Measurements from ENCODE around the gene ZFAND3. TPM values are rescaled to one million over a fixed set of nuclear protein-coding genes. Genes with fewer than 3 reads are reported as not detected.
A peak's percentile ranks its signal among the peaks of the same experiment; 100 is the strongest.

Gene ZFAND3
- total and polyA plus RNA-seq, 2 of the 4 experiments (the other 2 are of a cell fraction) = 10.9 to 26.7 TPM

- H4K5ac ChIP-seq (ENCODE audit: low read depth, low read length) = no peak overlapping the region
- H3K4me3 ChIP-seq (ENCODE audit: insufficient read depth, low read depth, low read length) = no peak overlapping the region
- H3K18ac ChIP-seq (ENCODE audit: low read depth, low read length) = no peak overlapping the region
- H3K4ac ChIP-seq (ENCODE audit: low read depth, low read length) = no peak overlapping the region
- H2BK5ac ChIP-seq (ENCODE audit: low read depth, low read length, poor library complexity, severe bottlenecking) = no peak overlapping the region
- no peak overlapping the region for H2BK120ac ChIP-seq (ENCODE audit: low read depth, low read length)
- no peaks in the 10 kb centered on the region for H3K27me3 ChIP-seq (ENCODE audit: control insufficient read depth, insufficient read depth, low read length)
- POLR2A ChIA-PET (ENCODE audit: unreplicated experiment) = no interaction called here
- TF ChIP-seq FOS (IDR thresholded peaks at IDR 0.05; ENCODE audit: low read depth, low read length) (no peak), ELK1 (IDR thresholded peaks at IDR 0.05; ENCODE audit: borderline replicate concordance, low read depth, low read length) (no peak), RFX5 (IDR thresholded peaks at IDR 0.05; ENCODE audit: low read depth, low read length) (no peak), RCOR1 (IDR thresholded peaks at IDR 0.05; ENCODE audit: insufficient replicate concordance, low read length) (no peak), NFE2L2 (IDR thresholded peaks at IDR 0.05; ENCODE audit: low read depth, low read length) (no peak), SMC3 (IDR thresholded peaks at IDR 0.05; ENCODE audit: low read depth, low read length) (no peak), USF2 (IDR thresholded peaks at IDR 0.05; ENCODE audit: low read depth, low read length) (no peak), POLR2A (IDR thresholded peaks at IDR 0.05; ENCODE audit: low read depth, low read length) (no peak), CEBPB (IDR thresholded peaks at IDR 0.05; ENCODE audit: low read depth, low read length) (no peak), CTCF (conservative IDR thresholded peaks at IDR 0.05; ENCODE audit: low read depth, low read length) (no peak), BHLHE40 (IDR thresholded peaks at IDR 0.05; ENCODE audit: low read depth, low read length) (no peak), MAZ (IDR thresholded peaks at IDR 0.05; ENCODE audit: borderline replicate concordance, low read depth, low read length) (no peak), MXI1 (IDR thresholded peaks at IDR 0.05; ENCODE audit: borderline replicate concordance, low read depth, low read length) (no peak), MAFK (IDR thresholded peaks at IDR 0.05; ENCODE audit: low read depth, low read length) (no peak), CHD1 (IDR thresholded peaks at IDR 0.05; ENCODE audit: low read depth, low read length) (no peak)
- no peak overlapping the region for H2AFZ ChIP-seq (replicated peaks; ENCODE audit: low read length, poor library complexity)
- CTCF ChIA-PET = interaction anchor here (0.9 kb wide), 1 partner anchor 72 kb away, joined by 4 read pairs; no protein-coding TSS in a partner anchor
- H3K79me1 ChIP-seq (ENCODE audit: low read depth in 1 of 2, low read length in 2 of 2) = peaks cover 38 to 76% of the 10 kb centered on the region in 2 experiments
- in situ Hi-C loops (cut with MboI; ENCODE audit: low sequenced_read_pairs) = no loop called here
- no peak overlapping the region for H4K8ac ChIP-seq (ENCODE audit: low read depth in 2 of 2, low read length in 2 of 2)
- DNase-seq (no peak), ATAC-seq (ENCODE audit: low read depth) (peak; percentile 42; the same call in 1 of the 2 replicates)
- H3K4me2 ChIP-seq (ENCODE audit: low read depth, low read length) = no peak overlapping the region
- no peaks in the 10 kb centered on the region for H3K9me3 ChIP-seq (ENCODE audit: control insufficient read depth, insufficient read depth, low read length)
- no TSS peak for BruUV-seq (replicated peaks)
- H3K9me1 ChIP-seq (ENCODE audit: insufficient read depth, low read length) = peaks cover 12% of the 10 kb centered on the region
- peaks cover 74% of the 10 kb centered on the region for H4K20me1 ChIP-seq (ENCODE audit: insufficient read depth, low read length)
- no peak overlapping the region for H3K56ac ChIP-seq (ENCODE audit: extremely low read depth, insufficient read depth, low read length)
- no peak overlapping the region for H3K23ac ChIP-seq (ENCODE audit: low read depth, low read length)
- H2BK15ac ChIP-seq (ENCODE audit: low read depth, low read length) = no peak overlapping the region
- dilution Hi-C loops (cut with HindIII; ENCODE audit: low sequenced_read_pairs, unreplicated experiment) = no loop called here
- H2AK9ac ChIP-seq (replicated peaks; ENCODE audit: low read depth, low read length, poor library complexity) = no peak overlapping the region
- 0 out of 2 replicates have a peak, but pooled peaks cover 2% of the 10 kb centered on the region for H3K4me1 ChIP-seq (ENCODE audit: control insufficient read depth, insufficient read depth, low read length)
- H3K27ac ChIP-seq (ENCODE audit: insufficient read depth, low read length) = no peak overlapping the region
- H3K36me3 ChIP-seq (ENCODE audit: control insufficient read depth, insufficient read depth, low read length) = no peaks in the 10 kb centered on the region
- no peak overlapping the region for H2BK20ac ChIP-seq (ENCODE audit: low read depth, low read length)
- no peak overlapping the region for H4K91ac ChIP-seq (ENCODE audit: insufficient read depth, low read depth, low read length)
- H3K9ac ChIP-seq (ENCODE audit: low read depth, low read length) = no peak overlapping the region
- H2AK5ac ChIP-seq (ENCODE audit: low read depth, low read length) = no peak overlapping the region
- H3K14ac ChIP-seq (replicated peaks; ENCODE audit: low read depth, low read length) = 0 out of 2 replicates have a peak overlapping the region, but pooled peaks have one; percentile 29
- intact Hi-C loops (cut with micrococcal nuclease) = no loop called here
Observed at GRCh38 chr6:37889486-37889885, 70.0 kb downstream of the ZFAND3 start.

Data from IMR-90 (cell line).